Heart left ventricle (tissue), 16 donors: ENCODE measurements around the gene RGS6. TPM values are rescaled to one million over a fixed set of nuclear protein-coding genes. Genes with fewer than 3 reads are reported as not detected.

Experiments
- ATAC-seq, 4 donors: fragments of 200-7000 bp; cut with Tn5 transposase; one replicate each; pipeline ENCODE4 v1.9.1; 2020 to 2022; ENCODE audit warnings: moderate library complexity in 4 of 4, mild to moderate bottlenecking in 3 of 4, moderate number of reproducible peaks in 1 of 4
- DNase-seq, 5 donors: peaks; one replicate each; pipeline ENCODE4 v3.0.0-alpha.2; 2020
- H3K27ac ChIP-seq, 12 donors: fragments of 200-600 bp; sonication (generic) in 4 of 12; one replicate each; pipeline versions ENCODE4 v1.5.0 to v1.8.0; 2016 to 2022; ENCODE audit warnings: mild to moderate bottlenecking in 2 of 12
- H3K27me3 ChIP-seq, 9 donors: fragments of 200-600 bp; sonication (generic) in 2 of 9; one replicate each; pipeline versions ENCODE4 v1.5.1 to v1.8.0; 2016 to 2022; ENCODE audit warnings: mild to moderate bottlenecking in 3 of 9
- H3K36me3 ChIP-seq, 9 donors: fragments of 200-600 bp; sonication (generic) in 2 of 9; one replicate each; pipeline versions ENCODE4 v1.5.0 to v1.8.0; 2018 to 2022; ENCODE audit warnings: mild to moderate bottlenecking in 2 of 9
- H3K4me1 ChIP-seq, 12 donors: fragments of 200-600 bp; sonication (generic) in 4 of 12; one replicate each; pipeline versions ENCODE4 v1.5.0 to v1.8.0; 2016 to 2022; ENCODE audit warnings: mild to moderate bottlenecking in 3 of 12
- H3K4me3 ChIP-seq, 12 donors: fragments of 200-600 bp; sonication (generic) in 4 of 12; one replicate each; pipeline versions ENCODE4 v1.5.0 to v1.8.0; 2017 to 2022; ENCODE audit warnings: mild to moderate bottlenecking in 9 of 12, moderate library complexity in 4 of 12
- H3K9me3 ChIP-seq, 12 donors: fragments of 200-600 bp; sonication (generic) in 4 of 12; one replicate each; pipeline versions ENCODE4 v1.5.0 to v1.8.0; 2016 to 2022; ENCODE audit warnings: mild to moderate bottlenecking in 1 of 12
- POLR2A ChIP-seq, 2 donors: fragments of 450-650 bp; IDR thresholded peaks; one replicate each; pipeline ENCODE4 v1.6.1; 2017; ENCODE audit warnings: antibody characterized with exemption in 2 of 2, mild to moderate bottlenecking in 2 of 2, moderate library complexity in 2 of 2
- WGBS, 4 donors: extraction: QIAGEN DNeasy Blood & Tissue Kit in 2 of 4; methylation state at CpG; one replicate each; pipeline versions ENCODE4 v1.1.5 to v1.1.7; 2013 to 2018; 5-methylcytosine and 5-hydroxymethylcytosine counted together
- intact Hi-C, 10 donors: fragments of 100-400 bp; cut with DNase I; formaldehyde crosslinking; loops; one replicate each; pipeline versions ENCODE4 v1.11.1 to v1.14.2; 2022
- polyA plus RNA-seq, 2 donors: library from polyadenylated mRNA; stranded (reverse); fragments of 200-250 nt; gene quantifications; one replicate each; pipeline ENCODE4 v1.2.3, GENCODE V29; 2013
- total RNA-seq, 9 donors: library from RNA; depleted of rRNA in 2 of 9; stranded (reverse); fragments of >200 nt in 2 of 9; fragmentation: NEBNext Ultra II Directional in 3 of 9; extraction: Animal tissue kit (Norgen Biotek cat#: 25700) in 3 of 9; gene quantifications; one replicate each; pipeline versions ENCODE4 v1.1.0 to v1.2.4, GENCODE V29; 2016 to 2023
- TF ChIP-seq, protein P1 (sequence below), 12 donors: fragments of 200-600 bp; sonication (generic) in 4 of 12; IDR thresholded peaks; one replicate each; pipeline versions ENCODE4 v1.5.0 to v1.8.0; 2018 to 2022; ENCODE audit warnings: antibody characterized with exemption in 12 of 12, mild to moderate bottlenecking in 5 of 12
- donor health status: ischemic (EF 13 %, LVEDD 7.1; RV severe dilation, severe dysfunction).
- donor health status: healthy with polysubstance abuse.
- donor health status: DM: no; HTN: yes; CAD: no.
- donor health status: DM: no; HTN: no; CAD: no.
- donor health status: ischemic (EF 25% LVEDD 6.9; RV normal size, moderate dysfunction).
- donor health status: ischemic (EF 25% LVEDD 5.7; RV mildly dilated, moderate dysfunction).
- donor health status: healthy.
- donor health status: DM: yes; HTN: yes; CAD: no.
- donor health status: ischemic (EF 35%, LVEDD 5.7; RV mildly dilated, moderate dysfunction).
- donor health status: nonischemic (EF 11% LVEDD 7.7; RV severe dilation, severe dysfunction).
- donor health status: DM: yes; HTN: yes; CAD: no.
- donor health status: PGD.
- donor health status: ischemic (EF 29% LVEDD 5.4; RV normal size, mild dysfunction).
- donor health status: nonischemic (EF 23%, LVEDD 6.1; RV moderate dilation, normal function).

RGS6 gene
- total and polyA plus RNA-seq, 11 donors: 1.3 to 25.4 (median 15.1) TPM

GRCh38 chr14:72002731-72003130 is 70.5 kb downstream of the RGS6 start:
- 49 to 60% (median 54%) methylated on average over 3 of the region's 3 CpGs for WGBS, 4 donors
- Histone ChIP-seq H3K27ac (no peak overlapping the region), H3K4me3 (no peak overlapping the region), H3K27me3 (no peaks in the 10 kb centered on the region), H3K4me1 (peaks cover 0 to 28% (median 5%) of the 10 kb centered on the region in 12 donors), H3K9me3 (peaks cover 0 to 5% (median 0%) of the 10 kb centered on the region in 12 donors), H3K36me3 (no peaks in the 10 kb centered on the region)
- no peak for ATAC-seq
- DNase-seq: no peak
- intact Hi-C loops: loop anchor here in 3 of 10 donors (5.0 to 10.0 kb wide), 2 partner anchors 68 to 70 kb away; partner anchors contain the start of gene RGS6 (in 3 of the 3)
- TF ChIP-seq, protein P1, sequence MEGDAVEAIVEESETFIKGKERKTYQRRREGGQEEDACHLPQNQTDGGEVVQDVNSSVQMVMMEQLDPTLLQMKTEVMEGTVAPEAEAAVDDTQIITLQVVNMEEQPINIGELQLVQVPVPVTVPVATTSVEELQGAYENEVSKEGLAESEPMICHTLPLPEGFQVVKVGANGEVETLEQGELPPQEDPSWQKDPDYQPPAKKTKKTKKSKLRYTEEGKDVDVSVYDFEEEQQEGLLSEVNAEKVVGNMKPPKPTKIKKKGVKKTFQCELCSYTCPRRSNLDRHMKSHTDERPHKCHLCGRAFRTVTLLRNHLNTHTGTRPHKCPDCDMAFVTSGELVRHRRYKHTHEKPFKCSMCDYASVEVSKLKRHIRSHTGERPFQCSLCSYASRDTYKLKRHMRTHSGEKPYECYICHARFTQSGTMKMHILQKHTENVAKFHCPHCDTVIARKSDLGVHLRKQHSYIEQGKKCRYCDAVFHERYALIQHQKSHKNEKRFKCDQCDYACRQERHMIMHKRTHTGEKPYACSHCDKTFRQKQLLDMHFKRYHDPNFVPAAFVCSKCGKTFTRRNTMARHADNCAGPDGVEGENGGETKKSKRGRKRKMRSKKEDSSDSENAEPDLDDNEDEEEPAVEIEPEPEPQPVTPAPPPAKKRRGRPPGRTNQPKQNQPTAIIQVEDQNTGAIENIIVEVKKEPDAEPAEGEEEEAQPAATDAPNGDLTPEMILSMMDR (IDR thresholded peaks at IDR 0.05): no peak
- no peak for TF ChIP-seq POLR2A (IDR thresholded peaks at IDR 0.05)

DNA sequence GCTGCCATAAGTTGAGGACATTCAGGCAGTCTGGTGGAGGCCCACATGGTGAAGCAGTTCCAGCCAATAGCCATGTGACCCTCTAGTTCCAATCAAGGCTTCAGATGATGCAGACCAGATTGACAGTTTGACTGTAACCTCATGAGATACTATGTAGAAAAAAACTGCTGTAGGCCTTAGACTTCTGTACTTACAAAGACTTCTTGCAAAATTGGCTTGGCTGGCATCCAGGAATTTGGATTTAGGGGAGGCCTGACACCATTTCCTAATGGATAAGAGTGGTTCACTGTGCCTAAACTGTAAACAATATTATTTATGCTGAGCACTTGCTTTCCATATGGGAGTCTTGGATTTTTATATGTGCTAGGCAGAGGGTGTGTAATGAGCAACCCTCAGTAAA is 76.4 kb downstream of the RGS6 start:
- Histone ChIP-seq H3K4me3 (no peak overlapping the region), H3K27ac (no peak overlapping the region), H3K4me1 (peaks cover 0 to 4% (median 0%) of the 10 kb centered on the region in 12 donors), H3K9me3 (no peaks in the 10 kb centered on the region), H3K36me3 (no peaks in the 10 kb centered on the region), H3K27me3 (no peaks in the 10 kb centered on the region)
- DNase-seq (no peak), ATAC-seq (no peak)
- intact Hi-C loops: loop anchor here in 1 of 10 donors (10.0 kb wide), 1 partner anchor 74 kb away; the partner anchor contains the start of gene RGS6
- TF ChIP-seq, protein P1 (IDR thresholded peaks at IDR 0.05): no peak
- no peak for TF ChIP-seq POLR2A (IDR thresholded peaks at IDR 0.05)

GRCh38 chr14:72010474-72010873 is 78.2 kb downstream of the RGS6 start:
- Histone ChIP-seq H3K4me3 (no peak overlapping the region), H3K9me3 (peaks cover 0 to 4% (median 0%) of the 10 kb centered on the region in 12 donors), H3K27ac (peak overlapping the region in 2 of 12 donors; percentile 10 to 61), H3K36me3 (no peaks in the 10 kb centered on the region), H3K4me1 (peaks cover 0 to 4% (median 0%) of the 10 kb centered on the region in 12 donors), H3K27me3 (no peaks in the 10 kb centered on the region)
- WGBS, 4 donors: 71 to 80% (median 72%) methylated on average over 3 of the region's 3 CpGs
- DNase-seq (no peak), ATAC-seq (no peak)
- TF ChIP-seq, protein P1 (IDR thresholded peaks at IDR 0.05): no peak
- no peak for TF ChIP-seq POLR2A (IDR thresholded peaks at IDR 0.05)
- intact Hi-C loops: no loop called here

DNA sequence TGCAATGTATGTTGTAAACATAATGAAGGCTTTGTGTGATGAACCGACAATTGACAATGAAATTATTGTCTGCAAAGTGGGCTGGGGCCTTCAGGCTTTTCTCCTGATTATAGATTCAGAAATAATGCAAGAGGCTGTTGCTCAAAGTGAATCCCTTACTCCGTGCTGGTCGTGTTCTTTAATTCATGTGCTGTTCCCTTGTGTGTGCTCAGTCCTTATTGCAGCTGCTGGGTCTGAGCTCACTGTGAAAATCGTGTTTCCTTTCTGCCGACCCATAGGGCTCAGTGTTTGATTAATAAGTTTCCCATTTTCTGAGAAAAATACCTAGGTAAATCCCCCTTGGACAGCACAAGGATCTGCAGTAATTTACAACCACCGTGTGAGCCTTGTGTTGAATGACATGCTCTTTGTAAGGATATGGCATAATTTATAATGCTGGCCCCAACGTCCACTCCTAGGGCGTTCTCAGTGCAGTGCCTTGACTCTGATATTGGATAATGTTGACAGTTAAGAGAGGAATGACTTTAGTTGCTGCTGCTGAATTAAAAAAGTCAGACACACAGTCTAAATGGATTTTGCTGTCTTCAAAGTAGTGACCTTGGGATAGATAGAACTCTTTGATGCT is 81.6 kb downstream of the RGS6 start:
- Histone ChIP-seq H3K36me3 (no peaks in the 10 kb centered on the region), H3K4me3 (no peak overlapping the region), H3K27me3 (no peaks in the 10 kb centered on the region), H3K9me3 (peaks cover 0 to 4% (median 0%) of the 10 kb centered on the region in 12 donors), H3K4me1 (peaks cover 0 to 4% (median 0%) of the 10 kb centered on the region in 12 donors), H3K27ac (no peak overlapping the region)
- ATAC-seq: no peak
- 69 to 79% (median 74%) methylated on average over 8 of the region's 8 CpGs for WGBS, 4 donors
- DNase-seq: no peak
- TF ChIP-seq POLR2A (IDR thresholded peaks at IDR 0.05): no peak
- TF ChIP-seq, protein P1 (IDR thresholded peaks at IDR 0.05): no peak
- intact Hi-C loops: no loop called here
